G401 (cell line): Measurements from ENCODE around the gene COL27A1. TPM values are rescaled to one million over a fixed set of nuclear protein-coding genes. Genes with fewer than 3 reads are reported as not detected.
A peak's percentile ranks its signal among the peaks of the same experiment; 100 is the strongest.

Experiments
- DNase-seq: peaks from one replicate; pipeline ENCODE4 v3.0.0-alpha.2; 2015; ENCODE audit warnings: low spot score
- in situ Hi-C: cut with HindIII; loops from 2 replicates; pipeline ENCODE4 v1.10.0; 2016; ENCODE audit warnings: low sequenced_read_pairs, mixed read lengths
- total RNA-seq: library from RNA; depleted of rRNA; stranded (reverse); fragments of >200 nt; shearing (Covaris generic); gene quantifications from 2 replicates; pipeline ENCODE4 v1.2.3, GENCODE V29; 2014

Gene COL27A1
- total RNA-seq, 1 experiment from 2014 or later = 2.8 TPM

- in situ Hi-C loops = no loop called here
- DNase-seq = no peak
Observed at GRCh38 chr9:114235033-114235661, 79.8 kb downstream of the COL27A1 start.

- DNase-seq = no peak
- in situ Hi-C loops = no loop called here
Observed at GRCh38 chr9:114236391-114237138, 81.2 kb downstream of the COL27A1 start.

- no peak for DNase-seq
- in situ Hi-C loops = no loop called here
Observed at GRCh38 chr9:114237247-114237646, 81.9 kb downstream of the COL27A1 start.

- no peak for DNase-seq
- in situ Hi-C loops = no loop called here
Observed at GRCh38 chr9:114237781-114238180, 82.4 kb downstream of the COL27A1 start.

- DNase-seq = no peak
- in situ Hi-C loops = no loop called here
Observed at GRCh38 chr9:114238472-114238871, 83.1 kb downstream of the COL27A1 start.

GRCh38 chr9:114238891-114239875 lies 83.8 kb downstream of the COL27A1 start:
- in situ Hi-C loops = no loop called here
- peak; percentile 63 for DNase-seq

- in situ Hi-C loops = no loop called here
Observed at GRCh38 chr9:114240216-114240615, 84.9 kb downstream of the COL27A1 start.

GRCh38 chr9:114240647-114241558 lies 85.6 kb downstream of the COL27A1 start:
- no peak for DNase-seq
- in situ Hi-C loops = no loop called here

More at GRCh38 chr9:114240216-114240615, 84.9 kb downstream of the COL27A1 start:
- DNase-seq = no peak

- DNase-seq = no peak
- in situ Hi-C loops = no loop called here
Observed at GRCh38 chr9:114242837-114243236, 87.5 kb downstream of the COL27A1 start.

- no peak for DNase-seq
- in situ Hi-C loops = no loop called here
Observed at GRCh38 chr9:114243240-114243639, 87.9 kb downstream of the COL27A1 start.

- in situ Hi-C loops = no loop called here
- DNase-seq = no peak
Observed at GRCh38 chr9:114244570-114244969, 89.2 kb downstream of the COL27A1 start.

- in situ Hi-C loops = no loop called here
- DNase-seq = no peak
Observed at GRCh38 chr9:114246558-114246957, 91.2 kb downstream of the COL27A1 start.

GRCh38 chr9:114247077-114247476 lies 91.7 kb downstream of the COL27A1 start:
- peak; percentile 93 for DNase-seq
- in situ Hi-C loops = no loop called here

- no peak for DNase-seq
- in situ Hi-C loops = no loop called here
Observed at GRCh38 chr9:114247491-114247890, 92.2 kb downstream of the COL27A1 start.

- peak; percentile 76 for DNase-seq
- in situ Hi-C loops = no loop called here
Observed at GRCh38 chr9:114248299-114248707, 93.0 kb downstream of the COL27A1 start.

GRCh38 chr9:114249424-114250234 lies 94.3 kb downstream of the COL27A1 start:
- DNase-seq = no peak
- in situ Hi-C loops = no loop called here

GRCh38 chr9:114250235-114250568 lies 94.9 kb downstream of the COL27A1 start:
- peak; percentile 97 for DNase-seq
- in situ Hi-C loops = no loop called here

- DNase-seq = no peak
- in situ Hi-C loops = no loop called here
Observed at GRCh38 chr9:114250648-114251047, 95.3 kb downstream of the COL27A1 start.
